MG63 (cell line): Measurements from ENCODE around the gene SLC39A6. TPM values are rescaled to one million over a fixed set of nuclear protein-coding genes. Genes with fewer than 3 reads are reported as not detected.
"Not testable (repeated sequence)": the region's sequence is repeated elsewhere in the genome, so short reads cannot be mapped to it uniquely, and the experiment has no call there.

Experiments used
- DNase-seq: peaks from one replicate; pipeline ENCODE4 v3.0.0-alpha.2; 2020
- H3K27me3 ChIP-seq: fragments of 250-450 bp; sonication (Bioruptor Pico); 2 replicates; pipeline ENCODE4 v1.5.1; 2020; ENCODE audit warnings: mild to moderate bottlenecking, moderate library complexity
- H3K36me3 ChIP-seq: fragments of 250-450 bp; sonication (Bioruptor Pico); 2 replicates; pipeline ENCODE4 v1.5.1; 2020; ENCODE audit warnings: mild to moderate bottlenecking, moderate library complexity
- H3K4me3 ChIP-seq: fragments of 250-450 bp; sonication (Bioruptor Pico); 2 replicates; pipeline ENCODE4 v1.5.1; 2020; ENCODE audit warnings: mild to moderate bottlenecking, moderate library complexity
- H3K9me3 ChIP-seq: fragments of 250-450 bp; sonication (Bioruptor Pico); 2 replicates; pipeline ENCODE4 v1.5.1; 2020; ENCODE audit warnings: mild to moderate bottlenecking, moderate library complexity
- total RNA-seq: library from RNA; depleted of rRNA; stranded (reverse); fragments of >200 nt; shearing (Covaris generic); gene quantifications from 2 replicates; pipeline ENCODE4 v1.2.3, GENCODE V29; 2014; ENCODE audit warnings: low replicate concordance

The SLC39A6 gene
- total RNA-seq, 1 experiment from 2014 or later: 63.0 TPM

- not testable (repeated sequence) for DNase-seq, H3K9me3 ChIP-seq
- H3K36me3 ChIP-seq: peaks cover 29% of the 10 kb centered on the region
These were observed 12.4 kb downstream of the SLC39A6 start for GRCh38 chr18:36116771-36117170.

GRCh38 chr18:36114738-36115137, 14.4 kb downstream of the SLC39A6 start:
- H3K4me3 ChIP-seq: no peak overlapping the region
- H3K9me3 ChIP-seq: no peaks in the 10 kb centered on the region
- H3K27me3 ChIP-seq: no peaks in the 10 kb centered on the region
- no peak for DNase-seq
- H3K36me3 ChIP-seq: peaks cover 32% of the 10 kb centered on the region

More at GRCh38 chr18:36116771-36117170, 12.4 kb downstream of the SLC39A6 start:
- H3K4me3 ChIP-seq, H3K27me3 ChIP-seq: not testable (repeated sequence)

DNA sequence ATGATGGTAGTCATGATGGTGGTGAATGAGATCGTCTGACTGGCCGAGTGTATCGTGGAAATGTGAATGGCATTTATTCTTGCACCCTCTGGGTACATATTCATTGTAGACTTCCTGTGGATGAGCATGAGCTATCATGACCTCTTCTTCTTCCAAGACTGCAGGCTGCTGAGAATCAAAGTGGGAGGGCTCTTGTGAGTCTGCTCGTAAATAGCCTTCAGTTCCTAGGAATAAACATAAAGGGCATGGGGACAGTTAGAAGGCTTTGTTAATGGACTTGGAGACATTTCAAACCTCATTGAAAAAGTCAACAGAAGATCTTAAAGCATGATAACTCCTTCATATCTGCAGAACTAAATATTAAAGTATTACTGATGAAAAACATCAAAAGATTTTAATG, 14.9 kb downstream of the SLC39A6 start:
- Histone ChIP-seq H3K9me3 (no peaks in the 10 kb centered on the region), H3K27me3 (no peaks in the 10 kb centered on the region), H3K4me3 (no peak overlapping the region), H3K36me3 (peaks cover 32% of the 10 kb centered on the region)
- no peak for DNase-seq

- no peak for DNase-seq
- Histone ChIP-seq H3K9me3 (no peaks in the 10 kb centered on the region), H3K27me3 (no peaks in the 10 kb centered on the region), H3K4me3 (no peak overlapping the region), H3K36me3 (peaks cover 35% of the 10 kb centered on the region)
These were observed 16.8 kb downstream of the SLC39A6 start for GRCh38 chr18:36112302-36112701.

DNA sequence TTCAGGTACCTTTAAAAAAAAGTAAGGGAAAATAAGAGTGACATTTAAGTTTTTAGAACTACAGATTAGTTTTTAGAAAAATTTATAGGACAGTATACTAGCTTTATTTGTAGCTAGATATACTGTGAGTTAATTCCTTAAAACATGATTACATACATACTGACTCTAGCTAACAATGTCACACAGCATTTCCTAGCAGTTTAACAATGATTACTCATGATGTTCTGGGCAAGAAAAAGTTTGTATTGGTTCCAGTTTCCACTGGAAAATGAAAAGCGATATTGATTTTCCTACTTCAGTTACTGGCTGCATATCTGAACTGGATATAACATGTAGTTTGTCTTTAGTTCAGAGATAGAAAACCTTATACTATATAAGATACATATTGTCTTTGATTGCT, 19.4 kb downstream of the SLC39A6 start:
- Histone ChIP-seq H3K36me3 (peaks cover 30% of the 10 kb centered on the region), H3K9me3 (no peaks in the 10 kb centered on the region), H3K27me3 (no peaks in the 10 kb centered on the region), H3K4me3 (no peak overlapping the region)
- no peak for DNase-seq

GRCh38 chr18:36108601-36109000, 20.5 kb downstream of the SLC39A6 start:
- no peak for DNase-seq
- Histone ChIP-seq H3K4me3 (no peak overlapping the region), H3K9me3 (no peaks in the 10 kb centered on the region), H3K36me3 (peaks cover 19% of the 10 kb centered on the region), H3K27me3 (no peaks in the 10 kb centered on the region)

DNA sequence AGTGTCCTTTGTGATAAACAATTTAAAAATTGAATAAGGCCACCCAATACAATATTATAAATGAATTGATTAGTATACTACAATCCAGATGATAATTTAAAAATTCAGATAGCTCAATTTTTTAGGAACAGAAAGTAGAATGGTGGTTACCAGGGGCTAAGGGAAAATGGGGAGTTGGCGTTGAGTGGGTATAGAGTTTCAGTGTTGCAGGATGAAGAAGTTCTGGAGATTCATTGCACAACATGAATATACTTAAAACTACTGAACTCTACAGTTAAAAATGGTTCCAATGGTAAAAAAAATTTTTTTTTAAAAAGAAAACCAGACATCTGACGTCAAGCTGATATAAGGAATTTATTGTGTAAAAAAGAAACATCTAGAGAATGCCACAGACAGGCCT, 20.9 kb downstream of the SLC39A6 start:
- Histone ChIP-seq H3K4me3 (no peak overlapping the region), H3K9me3 (no peaks in the 10 kb centered on the region), H3K27me3 (no peaks in the 10 kb centered on the region), H3K36me3 (peaks cover 19% of the 10 kb centered on the region)
- DNase-seq: no peak

DNA sequence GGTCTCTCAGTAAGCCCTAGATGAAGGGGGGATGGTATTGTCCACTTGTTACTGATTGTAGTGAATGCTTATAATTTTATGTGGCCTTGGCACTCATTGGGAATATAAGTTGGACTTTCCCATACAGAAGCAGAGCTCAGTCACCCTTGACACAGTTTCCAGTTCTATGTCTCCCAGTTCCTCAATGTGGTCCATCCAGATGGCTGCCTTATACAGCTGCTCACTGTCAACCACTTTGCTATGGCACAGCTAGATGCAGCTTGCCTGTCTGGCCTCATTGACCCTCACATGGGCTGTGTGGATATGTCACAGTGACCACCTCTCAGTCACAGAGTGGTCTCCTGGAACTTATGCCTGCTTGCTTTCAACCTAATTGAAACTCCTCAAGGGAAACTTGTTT, 21.7 kb downstream of the SLC39A6 start:
- no peak overlapping the region for H3K4me3 ChIP-seq

GRCh38 chr18:36104749-36105148, 24.4 kb downstream of the SLC39A6 start:
- Histone ChIP-seq H3K4me3 (no peak overlapping the region), H3K9me3 (no peaks in the 10 kb centered on the region), H3K36me3 (peaks cover 2% of the 10 kb centered on the region; the same call in 1 of the 2 replicates), H3K27me3 (no peaks in the 10 kb centered on the region)
- no peak for DNase-seq

More for the DNA sequence above, 21.7 kb downstream of the SLC39A6 start:
- no peaks in the 10 kb centered on the region for H3K27me3 ChIP-seq
- DNase-seq: no peak
- no peaks in the 10 kb centered on the region for H3K9me3 ChIP-seq
- H3K36me3 ChIP-seq: peaks cover 17% of the 10 kb centered on the region

DNA sequence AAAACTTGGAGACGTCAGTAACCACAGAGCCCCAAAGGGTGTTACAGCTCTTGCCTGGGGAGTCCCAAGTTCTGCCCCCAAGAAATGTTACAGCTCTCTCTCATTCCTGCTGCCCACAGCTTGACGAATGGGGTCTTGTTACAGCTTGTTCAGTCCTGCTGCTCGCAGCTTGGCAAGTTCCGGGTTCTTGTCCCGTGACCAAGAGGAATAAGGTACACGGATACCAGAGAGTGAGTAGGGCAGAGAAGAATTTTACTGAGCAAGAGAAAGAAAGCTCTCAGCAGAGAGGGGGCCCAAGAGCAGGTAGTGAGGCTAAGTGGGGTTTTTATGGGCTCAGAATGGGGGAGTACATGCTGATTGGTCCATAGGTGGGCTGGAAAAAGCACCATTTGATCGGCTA, 27.2 kb downstream of the SLC39A6 start:
- Histone ChIP-seq H3K27me3 (no peaks in the 10 kb centered on the region), H3K36me3 (no peaks in the 10 kb centered on the region), H3K9me3 (no peaks in the 10 kb centered on the region), H3K4me3 (no peak overlapping the region)
- no peak for DNase-seq

DNA sequence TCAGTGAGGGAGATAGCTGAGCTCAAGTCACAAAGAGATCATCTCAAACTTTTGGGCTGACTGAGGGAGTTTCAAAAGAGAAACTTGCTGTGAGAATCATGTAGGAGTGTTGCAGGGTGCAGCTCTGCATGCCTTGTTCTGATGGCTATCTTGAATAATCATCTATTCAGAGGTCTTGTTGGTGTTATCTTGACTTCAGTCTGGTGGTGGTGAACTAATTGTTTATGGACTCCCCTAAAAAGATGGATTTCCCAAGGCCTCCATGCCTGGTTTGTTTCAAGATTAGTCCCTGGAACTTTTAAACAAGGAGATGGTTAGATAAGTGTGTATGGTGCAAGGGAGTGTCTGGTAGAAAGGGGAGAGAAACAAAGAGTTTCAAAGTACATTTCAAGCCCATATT, 29.8 kb downstream of the SLC39A6 start:
- no peaks in the 10 kb centered on the region for H3K27me3 ChIP-seq
- no peak for DNase-seq

GRCh38 chr18:36096955-36097354, 32.2 kb downstream of the SLC39A6 start:
- H3K9me3 ChIP-seq: no peaks in the 10 kb centered on the region
- no peaks in the 10 kb centered on the region for H3K36me3 ChIP-seq
- H3K27me3 ChIP-seq: no peaks in the 10 kb centered on the region
- no peak for DNase-seq
- no peak overlapping the region for H3K4me3 ChIP-seq

More for the DNA sequence above, 29.8 kb downstream of the SLC39A6 start:
- no peaks in the 10 kb centered on the region for H3K36me3 ChIP-seq
- H3K9me3 ChIP-seq: no peaks in the 10 kb centered on the region
- no peak overlapping the region for H3K4me3 ChIP-seq

DNA sequence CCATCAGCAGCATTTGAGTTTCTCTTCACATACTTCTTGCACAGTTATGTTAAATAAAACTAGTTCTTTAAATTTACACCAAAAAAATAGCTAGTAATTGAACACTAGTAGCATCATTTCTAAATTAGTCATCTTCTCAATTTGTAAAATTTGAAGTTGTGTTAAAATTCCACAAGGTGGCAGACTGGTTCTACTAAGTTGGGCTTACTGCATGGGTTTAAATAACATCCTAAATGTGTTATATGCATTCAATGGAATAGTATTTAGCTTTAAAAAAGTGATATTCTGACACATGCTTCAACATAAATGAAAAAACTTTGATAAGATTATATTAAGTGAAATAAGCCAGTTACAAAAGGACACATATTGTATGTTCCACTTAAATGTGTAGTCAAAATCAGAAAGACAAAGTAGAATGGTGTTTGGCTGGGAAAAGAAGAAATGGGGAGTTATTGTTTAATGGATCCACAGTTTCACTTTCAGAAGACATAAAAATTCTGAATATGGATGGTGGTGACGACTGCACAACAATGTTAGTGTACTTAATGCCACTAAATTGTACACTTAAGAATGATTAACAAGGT, 33.1 kb downstream of the SLC39A6 start:
- no peak for DNase-seq
- Histone ChIP-seq H3K36me3 (no peaks in the 10 kb centered on the region), H3K9me3 (no peaks in the 10 kb centered on the region), H3K27me3 (no peaks in the 10 kb centered on the region), H3K4me3 (no peak overlapping the region)

DNA sequence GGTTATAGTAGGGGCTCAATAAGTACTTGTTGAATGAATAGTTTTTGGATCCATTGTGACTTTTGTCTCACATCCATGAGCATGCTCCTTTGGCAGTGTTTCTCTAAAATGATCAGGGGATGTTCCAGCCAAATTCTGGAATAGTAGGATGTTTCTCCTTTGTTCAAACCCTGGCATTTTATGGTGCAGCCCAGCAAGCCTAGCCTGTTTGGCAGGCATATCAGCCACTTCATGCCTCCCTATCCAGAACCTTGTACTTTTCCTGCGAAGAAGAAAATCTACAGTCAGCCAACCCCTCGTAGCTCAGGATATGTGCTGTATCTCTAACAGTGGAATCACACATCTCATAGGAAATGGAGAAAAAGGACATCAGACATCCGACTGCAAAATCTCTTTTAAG, 34.7 kb downstream of the SLC39A6 start:
- Histone ChIP-seq H3K9me3 (no peaks in the 10 kb centered on the region), H3K4me3 (no peak overlapping the region), H3K27me3 (no peaks in the 10 kb centered on the region), H3K36me3 (no peaks in the 10 kb centered on the region)
- DNase-seq: no peak

GRCh38 chr18:36092116-36092515, 37.0 kb downstream of the SLC39A6 start:
- not testable (repeated sequence) for H3K36me3 ChIP-seq, H3K9me3 ChIP-seq, H3K27me3 ChIP-seq, DNase-seq, H3K4me3 ChIP-seq

DNA sequence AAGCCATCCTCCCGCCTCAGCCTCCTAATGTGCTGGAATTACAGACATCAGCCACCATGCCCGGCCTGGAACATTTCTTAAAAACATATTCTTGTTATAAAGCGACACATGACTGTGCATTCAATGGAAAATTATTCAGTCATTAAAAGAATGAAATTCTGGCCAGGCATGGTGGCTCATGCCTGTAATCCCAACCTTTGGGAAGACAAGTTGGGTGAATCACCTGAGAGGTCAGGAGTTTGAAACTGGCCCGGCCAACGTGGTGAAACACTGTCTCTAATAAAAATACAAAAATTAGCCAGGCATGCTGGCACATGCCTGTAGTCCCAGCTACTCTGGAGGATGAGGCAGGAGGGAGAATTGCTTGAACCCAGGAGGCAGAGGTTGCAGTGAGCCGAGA, 40.1 kb downstream of the SLC39A6 start:
- no peak overlapping the region for H3K4me3 ChIP-seq
- no peaks in the 10 kb centered on the region for H3K27me3 ChIP-seq
- no peaks in the 10 kb centered on the region for H3K9me3 ChIP-seq
- no peak for DNase-seq
- H3K36me3 ChIP-seq: no peaks in the 10 kb centered on the region

- no peaks in the 10 kb centered on the region for H3K36me3 ChIP-seq
- no peak overlapping the region for H3K4me3 ChIP-seq
- no peaks in the 10 kb centered on the region for H3K9me3 ChIP-seq
- no peaks in the 10 kb centered on the region for H3K27me3 ChIP-seq
- DNase-seq: no peak
These were observed 40.9 kb downstream of the SLC39A6 start for GRCh38 chr18:36088256-36088655.

GRCh38 chr18:36086186-36086585, 43.0 kb downstream of the SLC39A6 start:
- DNase-seq: peak; percentile 40
- Histone ChIP-seq H3K27me3 (no peaks in the 10 kb centered on the region), H3K4me3 (no peak overlapping the region), H3K36me3 (no peaks in the 10 kb centered on the region), H3K9me3 (no peaks in the 10 kb centered on the region)

GRCh38 chr18:36085195-36085594, 43.9 kb downstream of the SLC39A6 start:
- Histone ChIP-seq H3K27me3 (no peaks in the 10 kb centered on the region), H3K9me3 (no peaks in the 10 kb centered on the region), H3K36me3 (no peaks in the 10 kb centered on the region), H3K4me3 (no peak overlapping the region)
- no peak for DNase-seq
